ENCODE measurements around the gene RNF212B. TPM values are rescaled to one million over a fixed set of nuclear protein-coding genes. Genes with fewer than 3 reads are reported as not detected.

RNF212B gene
- total and polyA plus RNA-seq, 2 of the 13 experiments (the other 11 are each of a cell fraction or from before 2014, with no cell fraction given), result 0.05 TPM; not detected in 1

GRCh38 chr14:23237772-23238594, at the start of gene RNF212B (continued):
- TF ChIP-seq ZNF652 (CRISPR knock-in tag; IDR thresholded peaks at IDR 0.05; ENCODE audit: borderline replicate concordance, low read depth) (no peak), ZNF839 (CRISPR knock-in tag; IDR thresholded peaks at IDR 0.05; ENCODE audit: borderline replicate concordance) (no peak), NFKBIZ (CRISPR knock-in tag; IDR thresholded peaks at IDR 0.05) (0 out of 2 replicates have a peak, but pooled peaks have one; percentile 47), DR1 (CRISPR knock-in tag; IDR thresholded peaks at IDR 0.05) (no peak; the same call in 1 of the 2 replicates), ZNF879 (CRISPR knock-in tag; IDR thresholded peaks at IDR 0.05) (no peak), STAT6 (CRISPR knock-in tag; IDR thresholded peaks at IDR 0.05; ENCODE audit: borderline replicate concordance) (no peak), ZNF318 (CRISPR knock-in tag; IDR thresholded peaks at IDR 0.05) (peak; percentile 97), NFYB (CRISPR knock-in tag; IDR thresholded peaks at IDR 0.05) (peak; percentile 23; the same call in 1 of the 2 replicates), NR2F6 (IDR thresholded peaks at IDR 0.05) (no peak), NR2F6 (CRISPR knock-in tag; IDR thresholded peaks at IDR 0.05) (no peak), ZNF709 (CRISPR knock-in tag; IDR thresholded peaks at IDR 0.05) (0 out of 2 replicates have a peak, but pooled peaks have one; percentile 21), ZNF878 (CRISPR knock-in tag; IDR thresholded peaks at IDR 0.05) (peak; percentile 81; the same call in 1 of the 2 replicates), HINFP (CRISPR knock-in tag; IDR thresholded peaks at IDR 0.05; ENCODE audit: low read depth) (peak; percentile 77; the same call in 1 of the 2 replicates), ZNF124 (CRISPR knock-in tag; IDR thresholded peaks at IDR 0.05) (0 out of 2 replicates have a peak, but pooled peaks have one; percentile 55)

All from HepG2 (cell line).